PC-9 (cell line): ENCODE data around the gene SLC6A1. TPM values are rescaled to one million over a fixed set of nuclear protein-coding genes. Genes with fewer than 3 reads are reported as not detected.

Source experiments
- BruUV-seq: library from RNA; stranded (reverse); fragments of 400-500 nt; replicated peaks from 2 replicates; lab custom pipeline; 2021; lab: Mats Ljungman, UMichigan
- CTCF ChIA-PET: fragments of 300-600 bp; sonication (Branson Sonifier 250); formaldehyde crosslinking; loops from one replicate; lab custom pipeline; 2022; ENCODE audit warnings: antibody characterized with exemption; lab: Charles Lee
- POLR2A ChIA-PET: fragments of 300-600 bp; sonication (Branson Sonifier 250); formaldehyde crosslinking; loops from one replicate; lab custom pipeline; 2022; ENCODE audit warnings: antibody characterized with exemption; ENCODE audit not compliant: unreplicated experiment; lab: Charles Lee
- DNase-seq, 2 experiments: peaks; one replicate each; pipeline versions ENCODE4 v3.0.0 to v3.0.0-alpha.2; 2015 to 2022; ENCODE audit warnings: mixed read lengths in 1 of 2
- H2AFZ ChIP-seq: fragments of 200-600 bp; sonication (generic); 2 replicates; pipeline ENCODE4 v1.8.1; 2017; ENCODE audit warnings: antibody characterized with exemption
- H3F3A ChIP-seq: fragments of 200-600 bp; sonication (generic); 2 replicates; pipeline ENCODE4 v1.8.1; 2017; ENCODE audit warnings: antibody characterized with exemption, mild to moderate bottlenecking, low read depth; ENCODE audit not compliant: insufficient read depth
- H3K27ac ChIP-seq: fragments of 200-600 bp; sonication (generic); 2 replicates; pipeline ENCODE4 v1.6.1; 2016; ENCODE audit warnings: mixed run types
- H3K27me3 ChIP-seq: fragments of 200-600 bp; sonication (generic); 2 replicates; pipeline ENCODE4 v1.6.1; 2016; ENCODE audit warnings: low read depth, mixed run types; ENCODE audit not compliant: insufficient read depth
- H3K36me3 ChIP-seq: fragments of 200-600 bp; sonication (generic); 2 replicates; pipeline ENCODE4 v1.6.1; 2016; ENCODE audit warnings: low read depth, mixed run types
- H3K4me1 ChIP-seq: fragments of 200-600 bp; sonication (generic); replicated peaks from 2 replicates; pipeline ENCODE4 v1.6.1; 2016; ENCODE audit warnings: mixed run types; ENCODE audit not compliant: insufficient read depth
- H3K4me2 ChIP-seq: fragments of 200-600 bp; sonication (generic); 2 replicates; pipeline ENCODE4 v1.6.1; 2017; ENCODE audit warnings: mixed run types
- H3K4me3 ChIP-seq: fragments of 200-600 bp; sonication (generic); 2 replicates; pipeline ENCODE4 v1.6.1; 2016; ENCODE audit warnings: mixed run types
- H3K79me2 ChIP-seq: fragments of 200-600 bp; sonication (generic); 2 replicates; pipeline ENCODE4 v1.6.1; 2017; ENCODE audit warnings: low read depth, mixed run types
- H3K9me2 ChIP-seq: fragments of 200-600 bp; sonication (generic); 2 replicates; pipeline ENCODE4 v1.8.1; 2017; ENCODE audit warnings: mild to moderate bottlenecking; ENCODE audit not compliant: insufficient read depth
- H3K9me3 ChIP-seq: fragments of 200-600 bp; sonication (generic); 2 replicates; pipeline ENCODE4 v1.8.1; 2016; ENCODE audit warnings: low read depth; ENCODE audit not compliant: insufficient read depth
- H4K20me1 ChIP-seq: fragments of 200-600 bp; sonication (generic); 2 replicates; pipeline ENCODE4 v1.8.1; 2017; ENCODE audit not compliant: insufficient read depth
- EZH2 ChIP-seq: fragments of 200-600 bp; sonication (generic); IDR thresholded peaks from 2 replicates; pipeline ENCODE4 v1.8.0; 2017; ENCODE audit warnings: antibody characterized with exemption, low read depth
- intact Hi-C: fragments of 100-400 bp; cut with micrococcal nuclease; formaldehyde crosslinking; loops from one replicate; pipeline ENCODE4 v1.10.0; 2022; ENCODE audit not compliant: unreplicated experiment
- total RNA-seq: library from RNA; stranded (reverse); gene quantifications from 2 replicates; pipeline ENCODE4 v1.2.3, GENCODE V29; 2021
- TF ChIP-seq, protein P1 (sequence below): fragments of 200-600 bp; sonication (generic); conservative IDR thresholded peaks from 2 replicates; pipeline ENCODE4 v1.6.1; 2017; ENCODE audit warnings: mixed run types, antibody characterized with exemption, mild to moderate bottlenecking, moderate library complexity

Gene SLC6A1
- total RNA-seq, 1 experiment from 2014 or later = not detected

DNA sequence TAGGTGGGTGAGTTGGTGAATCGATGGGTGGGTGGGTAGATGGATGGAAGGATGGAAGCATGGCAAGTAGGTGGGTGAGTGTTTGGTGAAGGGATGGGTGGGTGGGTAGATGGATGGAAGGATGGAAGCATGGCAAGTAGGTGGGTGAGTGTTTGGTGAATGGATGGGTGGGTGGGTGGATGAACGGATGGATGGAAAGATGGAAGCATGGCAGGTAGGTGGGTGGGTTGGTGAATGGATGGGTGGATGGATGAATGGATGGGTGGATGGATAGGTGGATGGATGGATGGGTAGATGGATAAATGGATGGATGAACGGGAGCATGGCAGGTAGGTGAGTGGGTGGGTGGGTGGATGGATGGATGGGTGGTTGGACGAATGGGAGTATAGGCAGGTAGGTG lies 65.1 kb downstream of the SLC6A1 start:
- Histone ChIP-seq H3K79me2 (no peaks in the 10 kb centered on the region), H3K27me3 (peaks cover 64% of the 10 kb centered on the region), H4K20me1 (no peaks in the 10 kb centered on the region), H3K9me3 (no peaks in the 10 kb centered on the region), H3K4me1 (no peaks in the 10 kb centered on the region), H3K4me2 (no peak overlapping the region), H3K36me3 (no peaks in the 10 kb centered on the region), H3K27ac (no peak overlapping the region), H3F3A (no peaks in the 10 kb centered on the region), H3K4me3 (no peak overlapping the region), H2AFZ (no peak overlapping the region), H3K9me2 (no peaks in the 10 kb centered on the region)
- intact Hi-C loops = loop anchor here (2.0 to 10.0 kb wide), 2 partner anchors 83 to 107 kb away; no protein-coding TSS in a partner anchor
- DNase-seq = no peak
- BruUV-seq = no TSS peak
- no peak for TF ChIP-seq EZH2
- TF ChIP-seq, protein P1, sequence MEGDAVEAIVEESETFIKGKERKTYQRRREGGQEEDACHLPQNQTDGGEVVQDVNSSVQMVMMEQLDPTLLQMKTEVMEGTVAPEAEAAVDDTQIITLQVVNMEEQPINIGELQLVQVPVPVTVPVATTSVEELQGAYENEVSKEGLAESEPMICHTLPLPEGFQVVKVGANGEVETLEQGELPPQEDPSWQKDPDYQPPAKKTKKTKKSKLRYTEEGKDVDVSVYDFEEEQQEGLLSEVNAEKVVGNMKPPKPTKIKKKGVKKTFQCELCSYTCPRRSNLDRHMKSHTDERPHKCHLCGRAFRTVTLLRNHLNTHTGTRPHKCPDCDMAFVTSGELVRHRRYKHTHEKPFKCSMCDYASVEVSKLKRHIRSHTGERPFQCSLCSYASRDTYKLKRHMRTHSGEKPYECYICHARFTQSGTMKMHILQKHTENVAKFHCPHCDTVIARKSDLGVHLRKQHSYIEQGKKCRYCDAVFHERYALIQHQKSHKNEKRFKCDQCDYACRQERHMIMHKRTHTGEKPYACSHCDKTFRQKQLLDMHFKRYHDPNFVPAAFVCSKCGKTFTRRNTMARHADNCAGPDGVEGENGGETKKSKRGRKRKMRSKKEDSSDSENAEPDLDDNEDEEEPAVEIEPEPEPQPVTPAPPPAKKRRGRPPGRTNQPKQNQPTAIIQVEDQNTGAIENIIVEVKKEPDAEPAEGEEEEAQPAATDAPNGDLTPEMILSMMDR = no peak
- ChIA-PET POLR2A (no interaction called here), CTCF (no interaction called here)

DNA sequence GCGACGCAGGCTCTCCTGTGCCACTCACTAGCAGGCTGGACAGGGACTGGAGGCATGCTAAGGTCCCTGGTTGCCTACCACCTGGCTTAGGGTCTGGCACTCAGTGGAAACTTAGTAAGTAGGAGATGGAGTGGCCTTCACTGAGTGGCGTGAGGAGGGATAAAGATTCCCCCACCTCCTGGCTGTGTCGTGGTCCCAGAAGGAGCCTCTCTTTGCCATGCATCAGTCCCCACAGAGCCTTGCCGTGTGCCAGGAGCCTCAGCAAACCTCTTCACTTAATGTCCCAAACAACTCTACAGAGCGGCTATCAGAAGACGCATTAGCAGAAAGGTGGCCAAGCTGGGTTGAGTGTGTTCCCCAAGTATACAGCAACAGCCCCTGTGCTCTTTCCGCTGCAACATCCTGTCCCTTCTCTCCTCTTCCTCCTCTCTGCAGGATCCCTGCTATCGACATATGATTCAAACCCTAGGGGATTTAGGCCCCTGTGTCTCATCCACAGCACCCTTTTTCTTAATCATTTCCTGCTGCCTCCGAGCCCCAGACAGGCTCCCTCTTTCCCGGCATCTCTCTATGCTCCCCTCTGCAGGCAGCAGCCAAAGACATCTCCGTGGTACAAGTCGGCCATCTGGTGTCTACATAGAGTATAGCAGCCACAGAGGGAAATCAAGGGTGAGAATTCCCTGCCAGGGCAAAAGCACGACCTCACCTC lies 66.7 kb downstream of the SLC6A1 start:
- H3K9me2 ChIP-seq = no peaks in the 10 kb centered on the region

DNA sequence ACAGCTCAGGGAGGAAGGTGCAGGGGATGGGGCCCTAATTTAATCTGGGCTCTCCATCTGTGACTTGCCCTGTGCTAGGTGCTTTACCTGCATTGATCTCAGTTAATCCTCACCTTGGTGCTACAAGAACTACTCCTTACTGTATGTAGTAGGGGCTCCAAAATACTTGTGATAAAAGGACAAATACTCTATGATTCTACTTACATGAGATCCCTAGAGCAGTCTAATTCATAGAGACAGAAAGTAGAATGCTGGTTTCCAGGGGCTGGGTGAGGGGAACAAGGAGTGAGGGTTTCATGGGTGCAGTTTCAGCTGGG lies 67.2 kb downstream of the SLC6A1 start:
- Histone ChIP-seq H4K20me1 (no peaks in the 10 kb centered on the region), H3K79me2 (no peaks in the 10 kb centered on the region), H3K9me3 (no peaks in the 10 kb centered on the region), H3K27ac (no peak overlapping the region), H3K4me3 (no peak overlapping the region), H3K36me3 (no peaks in the 10 kb centered on the region), H3K4me1 (no peaks in the 10 kb centered on the region), H3K4me2 (no peak overlapping the region), H3F3A (no peaks in the 10 kb centered on the region), H2AFZ (no peak overlapping the region), H3K27me3 (peaks cover 43% of the 10 kb centered on the region), H3K9me2 (no peaks in the 10 kb centered on the region)
- ChIA-PET POLR2A (no interaction called here), CTCF (interaction anchor here (0.6 to 1.6 kb wide), 7 partner anchors 37 to 305 kb away, joined by 3 to 15 read pairs (median 4); no protein-coding TSS in a partner anchor)
- no TSS peak for BruUV-seq
- TF ChIP-seq EZH2 = no peak
- TF ChIP-seq, protein P1 = peak; percentile 43; the same call in 1 of the 2 replicates
- intact Hi-C loops = loop anchor here (1.0 to 10.0 kb wide), 10 partner anchors 78 to 593 kb away; no protein-coding TSS in a partner anchor
- no peak for DNase-seq

More for the DNA sequence above, 66.7 kb downstream of the SLC6A1 start:
- no peak for TF ChIP-seq EZH2
- TF ChIP-seq, protein P1 = peak; percentile 90
- H3K9me3 ChIP-seq = no peaks in the 10 kb centered on the region
- no peak overlapping the region for H3K27ac ChIP-seq
- peak; percentile 46 to 67 for DNase-seq
- no peaks in the 10 kb centered on the region for H4K20me1 ChIP-seq
- H3K4me3 ChIP-seq = no peak overlapping the region
- intact Hi-C loops = loop anchor here (1.0 to 10.0 kb wide), 4 partner anchors 84 to 301 kb away; no protein-coding TSS in a partner anchor
- ChIA-PET CTCF (interaction anchor here (0.6 to 1.0 kb wide), 3 partner anchors 114 to 304 kb away, joined by 3 to 5 read pairs (median 3); no protein-coding TSS in a partner anchor), POLR2A (no interaction called here)
- no peaks in the 10 kb centered on the region for H3F3A ChIP-seq
- no peaks in the 10 kb centered on the region for H3K4me1 ChIP-seq
- H2AFZ ChIP-seq = no peak overlapping the region
- BruUV-seq = no TSS peak
- no peak overlapping the region for H3K4me2 ChIP-seq
- peaks cover 48% of the 10 kb centered on the region for H3K27me3 ChIP-seq
- H3K79me2 ChIP-seq = no peaks in the 10 kb centered on the region
- H3K36me3 ChIP-seq = no peaks in the 10 kb centered on the region
